Measurements from ENCODE around the gene ITK.
A peak's percentile ranks its signal among the peaks of the same experiment; 100 is the strongest.

The ITK gene

DNA sequence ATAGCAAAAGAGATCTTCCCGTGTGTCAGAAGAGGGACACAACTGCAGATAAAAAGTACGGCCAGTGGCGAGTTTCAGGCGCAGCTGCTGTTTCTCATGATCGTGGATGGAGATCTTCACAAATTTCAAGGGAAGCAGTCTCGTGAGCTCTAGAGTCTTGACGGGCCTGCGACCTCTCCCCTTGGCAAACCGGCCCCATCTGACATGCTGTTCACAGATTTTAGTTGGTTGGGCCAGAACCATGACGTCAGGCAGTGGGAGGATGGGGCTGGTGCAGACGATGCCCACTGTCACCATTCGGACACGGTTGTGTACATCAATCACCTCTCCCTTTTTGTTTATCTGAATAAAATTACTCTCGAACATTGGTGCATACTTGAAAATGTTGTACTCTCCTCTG, 15.0 kb upstream of the ITK start:
- POLR2A ChIA-PET: no interaction called here
- TF ChIP-seq, protein P1, sequence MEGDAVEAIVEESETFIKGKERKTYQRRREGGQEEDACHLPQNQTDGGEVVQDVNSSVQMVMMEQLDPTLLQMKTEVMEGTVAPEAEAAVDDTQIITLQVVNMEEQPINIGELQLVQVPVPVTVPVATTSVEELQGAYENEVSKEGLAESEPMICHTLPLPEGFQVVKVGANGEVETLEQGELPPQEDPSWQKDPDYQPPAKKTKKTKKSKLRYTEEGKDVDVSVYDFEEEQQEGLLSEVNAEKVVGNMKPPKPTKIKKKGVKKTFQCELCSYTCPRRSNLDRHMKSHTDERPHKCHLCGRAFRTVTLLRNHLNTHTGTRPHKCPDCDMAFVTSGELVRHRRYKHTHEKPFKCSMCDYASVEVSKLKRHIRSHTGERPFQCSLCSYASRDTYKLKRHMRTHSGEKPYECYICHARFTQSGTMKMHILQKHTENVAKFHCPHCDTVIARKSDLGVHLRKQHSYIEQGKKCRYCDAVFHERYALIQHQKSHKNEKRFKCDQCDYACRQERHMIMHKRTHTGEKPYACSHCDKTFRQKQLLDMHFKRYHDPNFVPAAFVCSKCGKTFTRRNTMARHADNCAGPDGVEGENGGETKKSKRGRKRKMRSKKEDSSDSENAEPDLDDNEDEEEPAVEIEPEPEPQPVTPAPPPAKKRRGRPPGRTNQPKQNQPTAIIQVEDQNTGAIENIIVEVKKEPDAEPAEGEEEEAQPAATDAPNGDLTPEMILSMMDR (IDR thresholded peaks at IDR 0.05; ENCODE audit: insufficient read depth, low read length, missing control alignments): no peak
- DNase-seq (ENCODE audit: low read depth, low spot score): no peak
- H3K4me3 ChIP-seq (ENCODE audit: low read depth, low read length): no peak overlapping the region
- CTCF ChIA-PET: interaction anchor here (0.5 to 3.8 kb wide), 3 partner anchors 17 to 575 kb away, joined by 3 to 20 read pairs (median 3); no protein-coding TSS in a partner anchor

DNA sequence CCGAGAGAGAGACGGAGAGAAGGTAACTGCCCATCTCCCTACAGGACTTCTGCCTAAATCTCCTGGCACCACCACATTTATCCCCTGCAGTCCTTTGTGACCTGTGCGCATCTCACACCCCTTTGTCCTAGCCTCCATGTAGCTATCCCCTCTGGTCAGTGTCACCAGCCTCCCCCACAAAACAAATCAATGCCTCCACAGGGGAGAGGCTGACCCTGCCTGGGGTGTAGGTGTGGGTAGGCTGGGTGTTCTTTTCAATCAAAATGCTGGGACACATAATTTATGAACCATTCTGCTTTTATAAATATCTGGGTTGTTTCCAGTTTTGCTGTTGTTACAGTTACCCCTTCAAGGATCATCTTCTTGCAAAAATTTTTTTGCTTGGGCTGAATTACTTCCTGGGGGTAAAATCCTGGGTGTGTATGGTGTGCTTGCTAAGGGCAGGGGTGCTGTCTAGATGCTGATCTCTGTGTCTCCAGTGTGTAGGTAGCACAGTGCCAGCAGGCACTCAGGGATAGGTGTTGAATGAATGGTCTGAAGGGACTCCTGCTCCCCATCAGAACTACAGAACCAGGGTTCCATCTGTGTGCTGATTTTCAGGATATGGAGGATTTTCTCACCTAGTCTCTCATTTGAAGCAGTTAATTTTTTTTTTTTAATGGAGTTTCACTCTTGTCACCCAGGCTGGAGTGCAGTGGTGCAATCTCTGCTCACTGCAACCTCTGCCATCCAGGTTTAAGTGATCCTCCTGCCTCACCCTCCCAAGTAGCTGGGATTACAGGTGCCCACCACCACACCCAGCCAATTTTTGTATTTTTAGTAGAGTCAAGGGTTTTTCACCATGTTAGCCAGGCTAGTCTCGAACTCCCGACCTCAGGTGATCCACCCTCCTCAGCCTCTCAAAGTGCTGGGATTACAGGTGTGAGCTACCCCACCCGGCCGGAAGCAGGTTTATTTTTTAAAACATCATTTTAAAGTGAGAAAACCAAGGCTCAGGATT, 14.1 kb upstream of the ITK start, which contains the start of gene GARIN3:
TSS of gene GARIN3 (minus strand) at position 51 of the 1,000 bp plus-strand sequence. CDS start 96 bp downstream, outside the sequence.
- TF ChIP-seq, protein P1 (IDR thresholded peaks at IDR 0.05; ENCODE audit: insufficient read depth, low read length, missing control alignments): no peak
- ChIA-PET POLR2A (interaction anchor here (0.6 kb wide), 1 partner anchor 21 kb away, joined by 3 read pairs; no protein-coding TSS in a partner anchor), CTCF (interaction anchor here (0.7 to 3.8 kb wide), 2 partner anchors 10 to 18 kb away, joined by 3 to 20 read pairs; no protein-coding TSS in a partner anchor)
- no peak for DNase-seq (ENCODE audit: low read depth, low spot score)
- H3K4me3 ChIP-seq (ENCODE audit: low read depth, low read length): no peak within 1 kb of the TSS

DNA sequence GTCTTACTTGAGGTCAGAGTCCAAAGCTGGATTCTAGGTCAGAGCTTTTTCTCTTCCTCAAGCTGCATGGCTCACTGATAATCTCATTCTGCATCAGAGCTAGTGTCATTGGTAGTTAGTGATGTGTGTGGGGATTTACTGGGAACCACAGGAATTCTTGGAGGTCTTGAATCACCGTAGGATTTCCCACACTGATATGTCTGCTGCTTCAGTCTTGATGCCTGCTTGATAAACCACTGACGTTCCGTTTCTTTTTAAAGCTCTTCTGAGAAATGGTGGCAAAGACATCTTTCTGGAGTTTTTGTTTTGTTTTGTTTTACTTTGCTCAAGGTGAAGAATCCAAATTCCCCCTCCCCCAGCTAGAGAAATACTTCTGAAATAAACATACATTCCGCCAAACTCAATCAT, 13.4 kb upstream of the ITK start:
- peak; percentile 80 for DNase-seq (ENCODE audit: low read depth, low spot score)
- no peak overlapping the region for H3K4me3 ChIP-seq (ENCODE audit: low read depth, low read length)
- TF ChIP-seq, protein P1 (IDR thresholded peaks at IDR 0.05; ENCODE audit: insufficient read depth, low read length, missing control alignments): no peak
- POLR2A ChIA-PET: interaction anchor here (0.5 to 0.6 kb wide), 2 partner anchors 20 to 834 kb away, joined by 3 read pairs; no protein-coding TSS in a partner anchor
- CTCF ChIA-PET: interaction anchor here (0.7 to 3.8 kb wide), 4 partner anchors 9 to 18 kb away, joined by 3 to 20 read pairs (median 3); no protein-coding TSS in a partner anchor

DNA sequence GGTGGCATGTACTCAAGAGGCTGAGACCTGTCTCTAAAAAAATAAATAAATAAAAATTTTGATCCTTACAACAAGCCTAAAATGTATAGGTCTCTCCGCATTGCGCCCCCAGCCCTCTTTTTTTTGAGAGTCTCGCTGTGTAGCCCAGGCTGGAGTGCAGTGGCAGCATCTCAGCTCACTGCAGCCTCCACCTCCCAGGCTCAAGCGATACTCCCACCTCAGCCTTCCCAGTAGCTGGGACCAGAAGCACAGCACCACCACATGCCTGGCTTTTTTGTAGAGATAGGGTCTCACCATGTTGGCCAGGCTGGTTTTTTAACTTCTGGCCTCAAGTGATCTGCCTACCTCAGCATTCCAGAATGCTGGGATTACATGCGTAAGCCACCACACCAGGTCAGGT, 12.4 kb upstream of the ITK start:
- no peak overlapping the region for H3K4me3 ChIP-seq (ENCODE audit: low read depth, low read length)
- CTCF ChIA-PET: interaction anchor here (1.0 to 3.8 kb wide), 3 partner anchors 11 to 19 kb away, joined by 3 to 20 read pairs (median 3); no protein-coding TSS in a partner anchor
- DNase-seq (ENCODE audit: low read depth, low spot score): no peak
- TF ChIP-seq, protein P1 (IDR thresholded peaks at IDR 0.05; ENCODE audit: insufficient read depth, low read length, missing control alignments): no peak
- POLR2A ChIA-PET: no interaction called here

DNA sequence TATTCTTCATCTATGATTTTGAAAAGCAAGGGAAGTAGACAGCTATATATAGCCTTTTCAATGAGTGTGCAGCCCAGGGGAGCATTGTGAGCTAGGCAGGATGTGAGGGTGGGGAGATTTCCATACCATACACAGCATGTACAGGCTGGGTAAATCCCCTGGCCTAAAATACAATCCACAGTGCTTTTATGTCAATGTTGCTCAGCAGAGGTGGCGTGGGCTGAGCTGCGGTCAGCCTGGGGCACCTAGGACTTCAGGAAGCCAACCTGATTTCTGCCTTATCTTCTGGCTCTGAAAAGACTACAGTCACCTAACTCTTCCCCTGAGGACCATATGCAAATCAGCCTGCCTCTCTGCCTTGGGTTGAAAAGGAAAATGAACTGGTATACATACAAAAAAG, 8.2 kb upstream of the ITK start:
- H3K4me3 ChIP-seq (ENCODE audit: low read depth, low read length): no peak overlapping the region
- DNase-seq (ENCODE audit: low read depth, low spot score): no peak
- ChIA-PET CTCF (interaction anchor here (1.0 to 1.2 kb wide), 2 partner anchors 81 to 155 kb away, joined by 3 read pairs; no protein-coding TSS in a partner anchor), POLR2A (no interaction called here)
- TF ChIP-seq, protein P1 (IDR thresholded peaks at IDR 0.05; ENCODE audit: insufficient read depth, low read length, missing control alignments): no peak
